ENCODE results near the gene CYTH4.

- TF ChIP-seq, protein P1, sequence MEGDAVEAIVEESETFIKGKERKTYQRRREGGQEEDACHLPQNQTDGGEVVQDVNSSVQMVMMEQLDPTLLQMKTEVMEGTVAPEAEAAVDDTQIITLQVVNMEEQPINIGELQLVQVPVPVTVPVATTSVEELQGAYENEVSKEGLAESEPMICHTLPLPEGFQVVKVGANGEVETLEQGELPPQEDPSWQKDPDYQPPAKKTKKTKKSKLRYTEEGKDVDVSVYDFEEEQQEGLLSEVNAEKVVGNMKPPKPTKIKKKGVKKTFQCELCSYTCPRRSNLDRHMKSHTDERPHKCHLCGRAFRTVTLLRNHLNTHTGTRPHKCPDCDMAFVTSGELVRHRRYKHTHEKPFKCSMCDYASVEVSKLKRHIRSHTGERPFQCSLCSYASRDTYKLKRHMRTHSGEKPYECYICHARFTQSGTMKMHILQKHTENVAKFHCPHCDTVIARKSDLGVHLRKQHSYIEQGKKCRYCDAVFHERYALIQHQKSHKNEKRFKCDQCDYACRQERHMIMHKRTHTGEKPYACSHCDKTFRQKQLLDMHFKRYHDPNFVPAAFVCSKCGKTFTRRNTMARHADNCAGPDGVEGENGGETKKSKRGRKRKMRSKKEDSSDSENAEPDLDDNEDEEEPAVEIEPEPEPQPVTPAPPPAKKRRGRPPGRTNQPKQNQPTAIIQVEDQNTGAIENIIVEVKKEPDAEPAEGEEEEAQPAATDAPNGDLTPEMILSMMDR (IDR thresholded peaks at IDR 0.05) = no peak
- no peak for TF ChIP-seq POLR2A (IDR thresholded peaks at IDR 0.05)
These were observed 13.0 kb downstream of the CYTH4 start for GRCh38 chr22:37295213-37295886.

Data from Peyer's patch (tissue), 4 donors.